Measurements from ENCODE around the gene SLC6A17.

Gene SLC6A17

DNA sequence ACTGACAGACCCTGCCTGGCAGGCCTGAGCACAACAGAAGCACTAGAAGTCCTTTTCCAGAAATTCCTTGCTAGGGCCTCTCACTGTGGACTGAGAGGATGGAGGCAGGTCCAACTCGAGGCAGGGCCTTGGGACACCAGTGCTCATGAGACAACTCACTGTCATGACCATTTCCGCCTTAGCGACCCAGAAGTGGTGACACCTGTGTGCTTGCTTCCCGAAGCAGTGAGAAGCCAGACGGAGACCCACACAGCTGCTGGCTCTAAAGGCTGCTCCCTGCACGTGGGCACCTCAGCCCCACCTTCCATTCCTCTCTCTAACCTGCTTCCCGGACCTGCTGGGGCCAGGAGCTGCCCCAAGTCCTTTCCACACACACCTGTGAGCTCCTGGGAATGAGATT lies 92.9 kb downstream of the SLC6A17 start:
- DNase-seq, result no peak

DNA sequence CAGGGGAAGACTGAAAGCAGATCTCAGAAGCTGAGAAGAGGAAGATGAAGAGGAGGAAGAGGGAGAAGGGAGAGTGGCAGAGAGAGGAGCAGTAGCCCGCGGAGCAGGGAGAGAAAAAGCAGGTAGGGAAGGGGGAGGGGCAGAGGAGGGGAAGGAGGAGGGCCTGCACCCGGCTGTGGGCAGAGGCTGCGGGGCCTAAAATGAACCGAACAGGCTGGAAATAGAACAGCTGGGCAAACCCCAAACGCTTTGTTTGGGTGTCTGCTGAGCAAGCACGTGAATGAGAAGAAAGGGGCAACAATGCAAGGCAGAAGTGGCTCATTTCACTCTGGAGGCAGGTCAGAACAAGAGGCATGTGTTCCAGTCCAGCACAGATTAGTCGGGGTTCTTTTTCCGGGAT lies 93.3 kb downstream of the SLC6A17 start:
- no peak for DNase-seq

DNA sequence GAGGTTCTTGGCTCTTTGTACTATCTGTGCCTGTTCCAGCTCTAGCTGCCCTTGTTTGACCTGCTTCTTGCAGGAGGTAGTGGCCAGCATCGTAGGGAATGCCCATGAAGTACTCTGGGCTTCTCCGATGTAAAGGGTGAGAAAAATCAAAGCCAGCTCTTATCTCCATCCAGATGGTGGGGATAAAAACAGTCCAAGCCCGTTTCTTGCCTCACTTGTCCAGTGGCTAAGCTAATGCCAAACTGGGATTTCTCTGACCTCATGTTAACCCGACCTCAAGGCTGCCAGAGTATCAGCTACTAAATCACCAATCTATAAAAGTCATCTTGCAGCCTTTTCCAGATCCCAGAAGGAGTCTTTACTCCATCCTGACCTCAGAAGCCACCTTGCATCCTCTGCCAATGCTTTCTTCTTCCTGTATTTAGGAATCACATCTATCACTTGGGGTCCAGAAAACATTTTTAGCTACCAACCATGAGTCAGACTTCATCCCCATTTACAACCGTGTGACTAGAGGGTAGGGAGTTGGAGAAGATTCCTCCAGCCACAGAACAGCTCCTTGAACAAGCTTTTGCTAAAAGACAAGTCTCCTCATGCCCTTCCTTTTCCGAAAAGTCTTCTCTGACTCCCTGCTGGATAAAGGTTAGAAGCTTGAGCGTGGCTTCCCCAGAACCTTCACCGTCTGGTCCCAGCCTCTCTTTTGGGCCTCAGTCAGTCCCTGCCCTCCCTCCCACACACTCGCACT lies 95.8 kb downstream of the SLC6A17 start:
- DNase-seq, result no peak

DNA sequence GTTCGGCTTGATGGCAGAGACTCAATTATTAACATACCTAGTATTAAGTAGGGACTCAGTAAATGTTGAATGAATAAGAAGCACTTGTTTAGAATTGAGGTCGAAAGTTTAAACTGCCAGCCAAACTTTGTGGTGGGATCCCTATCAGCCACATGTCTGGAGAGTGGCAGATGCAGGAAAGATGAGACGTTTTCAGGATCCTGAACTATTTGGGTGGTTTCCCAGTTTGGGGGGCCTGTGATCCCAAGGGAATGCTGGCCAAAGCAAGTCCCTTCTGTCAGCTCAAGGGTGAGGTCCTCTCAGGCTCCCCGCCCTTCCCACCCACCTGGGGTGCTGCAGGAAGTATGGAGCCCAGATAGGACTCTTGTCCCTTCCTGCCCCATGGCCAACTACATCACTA lies 98.5 kb downstream of the SLC6A17 start:
- DNase-seq, result no peak

DNA sequence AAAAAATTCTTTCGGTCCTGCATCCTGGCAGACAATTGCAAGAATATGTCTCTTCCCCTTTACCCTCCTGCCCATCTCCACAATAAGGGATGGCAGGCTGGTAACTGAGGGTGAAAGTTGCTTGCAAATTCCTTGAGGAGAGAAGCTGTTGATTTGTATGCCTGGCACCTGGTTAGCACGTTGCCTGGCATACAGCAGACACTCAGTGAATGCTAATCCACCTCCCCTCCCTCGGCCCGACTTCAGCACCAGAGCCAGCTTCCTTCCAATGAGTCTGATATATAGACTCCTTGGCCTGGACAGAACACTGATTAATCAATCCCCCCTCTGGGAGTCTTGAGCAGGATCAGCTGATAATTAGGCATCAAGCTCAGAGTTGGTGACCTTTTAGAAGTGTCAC lies 99.0 kb downstream of the SLC6A17 start:
- no peak for DNase-seq

DNA sequence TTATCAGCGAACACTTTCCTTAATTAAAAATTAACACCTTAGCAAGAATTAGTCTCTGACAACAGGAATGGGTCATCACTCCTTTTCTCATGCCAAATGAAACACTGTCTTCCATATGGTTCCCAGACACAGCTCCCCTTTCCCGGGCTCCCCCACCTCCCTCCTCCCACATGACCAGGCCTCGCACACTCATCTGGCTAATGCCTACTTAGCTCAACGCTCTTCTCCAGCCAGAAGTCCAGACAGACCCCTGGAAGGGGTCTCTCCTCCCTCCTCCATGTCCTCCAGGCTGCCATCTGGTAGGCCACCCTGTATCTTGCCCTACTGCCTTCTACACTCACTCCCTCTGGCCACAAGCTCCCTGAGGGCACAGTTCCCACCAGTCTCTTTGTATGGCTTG lies 99.7 kb downstream of the SLC6A17 start:
- no peak for DNase-seq

DNA sequence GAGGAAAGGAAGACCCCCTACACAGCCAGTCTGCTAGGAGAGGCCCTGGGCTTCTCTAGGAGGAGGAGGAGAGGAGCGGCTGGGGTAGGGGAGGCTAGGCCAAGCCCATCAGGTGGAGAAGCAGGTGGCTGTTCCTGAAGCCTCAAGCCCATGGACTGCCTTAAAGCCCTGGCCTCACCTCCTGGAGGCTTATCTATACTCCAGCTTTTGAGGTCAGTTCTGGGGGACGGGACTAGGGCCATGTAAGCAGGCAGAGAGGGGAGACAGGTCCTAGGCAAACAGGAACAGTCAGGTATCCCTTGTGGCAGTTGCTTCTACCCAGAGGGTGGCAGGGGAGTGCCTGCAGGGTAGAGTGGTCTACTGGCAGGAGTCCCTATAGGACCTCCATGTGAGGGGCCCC lies 100.5 kb downstream of the SLC6A17 start:
- DNase-seq, result no peak

All from central memory CD4-positive, alpha-beta T cell (primary cell).